ENCODE measurements around the gene CAMK2N1.
"Not testable (repeated sequence)": the region's sequence is repeated elsewhere in the genome, so short reads cannot be mapped to it uniquely, and the experiment has no call there.

CAMK2N1 gene

DNA sequence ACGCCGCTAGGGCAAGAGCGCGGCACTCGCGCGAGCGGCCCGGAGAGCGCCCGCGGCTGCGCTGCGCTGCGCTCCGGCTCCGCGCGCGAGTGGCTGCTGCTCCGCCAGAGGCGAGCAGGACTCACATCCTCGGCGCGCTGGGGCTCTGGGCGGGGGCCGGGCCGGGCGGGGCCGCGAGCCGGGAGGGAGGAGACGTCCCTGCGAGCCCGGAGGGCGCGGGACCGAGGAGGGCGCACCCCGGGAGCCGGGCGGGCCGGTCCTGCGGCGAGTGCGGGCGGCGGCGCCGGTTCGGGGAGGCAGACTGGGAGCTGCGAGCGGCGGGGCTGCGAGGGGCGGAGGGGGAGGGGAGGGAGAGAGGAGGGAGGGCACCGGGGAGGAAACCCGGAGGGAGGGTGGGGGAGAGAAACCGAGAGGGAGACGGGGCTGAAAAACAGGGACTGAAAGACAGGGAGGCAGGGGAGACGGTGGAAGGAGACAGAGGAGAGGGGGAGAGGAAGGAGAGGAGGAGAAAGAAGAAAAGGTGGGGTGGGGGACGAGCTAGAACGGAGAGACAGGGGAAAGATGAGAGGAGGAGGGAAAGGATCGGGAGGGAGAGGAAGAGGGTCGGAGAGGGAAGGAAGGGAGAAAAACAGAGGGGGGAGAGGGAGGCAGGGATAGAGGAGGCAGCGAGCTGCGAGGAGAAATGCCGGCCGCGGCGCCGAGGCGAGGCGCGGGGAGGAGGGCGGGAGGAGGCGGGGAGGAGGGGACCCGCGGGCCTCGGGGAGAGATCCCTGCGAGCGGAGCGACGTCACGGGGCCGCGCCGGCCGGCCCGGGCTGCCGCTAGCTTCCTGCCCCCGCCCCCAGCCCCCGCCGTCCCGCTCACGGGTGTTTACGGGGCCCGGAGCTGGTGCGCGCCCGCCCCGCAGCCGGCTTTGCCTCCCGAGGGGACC lies at the start of gene CAMK2N1:
CAMK2N1 (minus strand) TSS at position 684 of the 930 bp plus-strand sequence. CDS start 831 bp downstream, outside the sequence.
- Histone ChIP-seq H3K36me3 (ENCODE audit: insufficient read depth, low read depth, low read length) (no peaks in the 10 kb centered on the region), H3K9ac (ENCODE audit: low read depth, low read length) (peak within 1 kb of the TSS; percentile 72; the same call in 1 of the 2 replicates), H3K4me1 (ENCODE audit: insufficient read depth, low read length) (peaks cover 15% of the 10 kb centered on the region; the same call in 1 of the 2 replicates), H3K9me3 (ENCODE audit: insufficient read depth, low read depth, low read length) (no peaks in the 10 kb centered on the region), H3K4me3 (ENCODE audit: low read length) (peak within 1 kb of the TSS; percentile 86), H3K27ac (ENCODE audit: low read length) (no peak within 1 kb of the TSS), H3K27me3 (ENCODE audit: insufficient read depth, low read length) (peaks cover 94% of the 10 kb centered on the region)

GRCh38 chr1:20534659-20535417 lies 48.8 kb upstream of the CAMK2N1 start:
- Histone ChIP-seq H3K4me3 (ENCODE audit: low read length) (no peak overlapping the region), H3K27me3 (ENCODE audit: insufficient read depth, low read length) (peaks cover 30% of the 10 kb centered on the region), H3K9me3 (ENCODE audit: insufficient read depth, low read depth, low read length) (no peaks in the 10 kb centered on the region), H3K9ac (ENCODE audit: low read depth, low read length) (no peak overlapping the region), H3K36me3 (ENCODE audit: insufficient read depth, low read depth, low read length) (no peaks in the 10 kb centered on the region), H3K4me1 (ENCODE audit: insufficient read depth, low read length) (no peaks in the 10 kb centered on the region), H3K27ac (ENCODE audit: low read length) (no peak overlapping the region)

DNA sequence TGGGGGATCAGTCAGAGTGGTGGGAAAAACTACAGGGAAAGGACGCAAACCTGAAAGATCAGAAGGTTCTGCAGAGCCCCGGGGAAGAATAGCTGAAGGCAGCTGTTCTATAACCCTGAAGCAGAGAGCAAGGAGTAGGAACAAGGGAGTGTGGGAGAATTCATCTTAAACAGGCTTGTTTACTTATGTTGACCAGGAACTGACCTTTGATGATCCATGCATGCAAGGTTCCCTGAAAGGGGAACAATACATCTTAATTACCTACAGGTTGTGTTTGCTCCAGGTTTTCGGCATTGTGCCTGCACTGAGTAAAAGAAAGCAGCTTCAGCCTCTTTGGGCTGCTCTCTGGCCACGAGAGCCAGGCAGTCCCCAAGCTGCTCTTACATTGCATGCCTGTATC lies 47.6 kb upstream of the CAMK2N1 start:
- no peak overlapping the region for H3K9ac ChIP-seq (ENCODE audit: low read depth, low read length)
- H3K4me3 ChIP-seq (ENCODE audit: low read length), result no peak overlapping the region
- peaks cover 38% of the 10 kb centered on the region for H3K27me3 ChIP-seq (ENCODE audit: insufficient read depth, low read length)
- H3K27ac ChIP-seq (ENCODE audit: low read length), result no peak overlapping the region
- no peaks in the 10 kb centered on the region for H3K4me1 ChIP-seq (ENCODE audit: insufficient read depth, low read length)
- H3K36me3 ChIP-seq (ENCODE audit: insufficient read depth, low read depth, low read length), result no peaks in the 10 kb centered on the region
- H3K9me3 ChIP-seq (ENCODE audit: insufficient read depth, low read depth, low read length), result no peaks in the 10 kb centered on the region

GRCh38 chr1:20530901-20531300 lies 44.9 kb upstream of the CAMK2N1 start:
- no peaks in the 10 kb centered on the region for H3K36me3 ChIP-seq (ENCODE audit: insufficient read depth, low read depth, low read length)
- H3K4me3 ChIP-seq (ENCODE audit: low read length), result no peak overlapping the region
- H3K27ac ChIP-seq (ENCODE audit: low read length), result no peak overlapping the region
- no peaks in the 10 kb centered on the region for H3K4me1 ChIP-seq (ENCODE audit: insufficient read depth, low read length)
- no peak overlapping the region for H3K9ac ChIP-seq (ENCODE audit: low read depth, low read length)
- no peaks in the 10 kb centered on the region for H3K9me3 ChIP-seq (ENCODE audit: insufficient read depth, low read depth, low read length)
- peaks cover 41% of the 10 kb centered on the region for H3K27me3 ChIP-seq (ENCODE audit: insufficient read depth, low read length)

- H3K4me3 ChIP-seq (ENCODE audit: low read length), result no peak overlapping the region
- H3K27me3 ChIP-seq (ENCODE audit: insufficient read depth, low read length), result peaks cover 37% of the 10 kb centered on the region
- H3K36me3 ChIP-seq (ENCODE audit: insufficient read depth, low read depth, low read length), result no peaks in the 10 kb centered on the region
- no peaks in the 10 kb centered on the region for H3K9me3 ChIP-seq (ENCODE audit: insufficient read depth, low read depth, low read length)
- H3K27ac ChIP-seq (ENCODE audit: low read length), result no peak overlapping the region
- no peaks in the 10 kb centered on the region for H3K4me1 ChIP-seq (ENCODE audit: insufficient read depth, low read length)
- no peak overlapping the region for H3K9ac ChIP-seq (ENCODE audit: low read depth, low read length)
Observed at GRCh38 chr1:20530306-20530705, 44.3 kb upstream of the CAMK2N1 start.

GRCh38 chr1:20528221-20528620 lies 42.2 kb upstream of the CAMK2N1 start:
- Histone ChIP-seq H3K4me3 (ENCODE audit: low read length) (no peak overlapping the region), H3K27me3 (ENCODE audit: insufficient read depth, low read length) (peaks cover 40% of the 10 kb centered on the region), H3K4me1 (ENCODE audit: insufficient read depth, low read length) (no peaks in the 10 kb centered on the region), H3K27ac (ENCODE audit: low read length) (no peak overlapping the region), H3K9ac (ENCODE audit: low read depth, low read length) (no peak overlapping the region), H3K9me3 (ENCODE audit: insufficient read depth, low read depth, low read length) (no peaks in the 10 kb centered on the region), H3K36me3 (ENCODE audit: insufficient read depth, low read depth, low read length) (no peaks in the 10 kb centered on the region)

DNA sequence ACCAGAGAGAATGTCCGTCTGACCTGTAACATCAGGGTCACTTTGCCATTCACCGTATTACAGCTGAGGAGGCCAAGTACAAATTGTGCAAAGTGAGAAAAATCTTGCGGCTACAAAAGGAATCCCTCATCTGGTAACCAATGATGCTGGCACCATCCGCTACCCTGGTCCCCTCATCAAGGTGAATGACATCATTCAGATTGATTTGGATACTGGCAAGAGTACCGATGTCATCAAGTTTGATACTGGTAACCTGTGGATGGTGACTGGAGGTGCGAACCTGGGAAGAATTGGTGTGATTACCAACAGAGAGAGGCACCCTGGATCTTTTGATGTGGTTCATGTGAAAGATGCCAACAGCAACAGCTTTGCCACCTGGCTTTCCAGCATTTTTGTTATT lies 40.3 kb upstream of the CAMK2N1 start:
- no peaks in the 10 kb centered on the region for H3K4me1 ChIP-seq (ENCODE audit: insufficient read depth, low read length)
- H3K27me3 ChIP-seq (ENCODE audit: insufficient read depth, low read length), result peaks cover 40% of the 10 kb centered on the region
- H3K9ac ChIP-seq (ENCODE audit: low read depth, low read length), result no peak overlapping the region
- H3K4me3 ChIP-seq (ENCODE audit: low read length), result no peak overlapping the region
- no peak overlapping the region for H3K27ac ChIP-seq (ENCODE audit: low read length)
- no peaks in the 10 kb centered on the region for H3K9me3 ChIP-seq (ENCODE audit: insufficient read depth, low read depth, low read length)
- no peaks in the 10 kb centered on the region for H3K36me3 ChIP-seq (ENCODE audit: insufficient read depth, low read depth, low read length)

GRCh38 chr1:20521960-20522861 lies 36.2 kb upstream of the CAMK2N1 start:
- Histone ChIP-seq H3K4me1 (ENCODE audit: insufficient read depth, low read length) (no peaks in the 10 kb centered on the region), H3K9ac (ENCODE audit: low read depth, low read length) (no peak overlapping the region), H3K9me3 (ENCODE audit: insufficient read depth, low read depth, low read length) (no peaks in the 10 kb centered on the region), H3K27ac (ENCODE audit: low read length) (no peak overlapping the region), H3K36me3 (ENCODE audit: insufficient read depth, low read depth, low read length) (no peaks in the 10 kb centered on the region), H3K4me3 (ENCODE audit: low read length) (no peak overlapping the region), H3K27me3 (ENCODE audit: insufficient read depth, low read length) (peaks cover 18% of the 10 kb centered on the region)

DNA sequence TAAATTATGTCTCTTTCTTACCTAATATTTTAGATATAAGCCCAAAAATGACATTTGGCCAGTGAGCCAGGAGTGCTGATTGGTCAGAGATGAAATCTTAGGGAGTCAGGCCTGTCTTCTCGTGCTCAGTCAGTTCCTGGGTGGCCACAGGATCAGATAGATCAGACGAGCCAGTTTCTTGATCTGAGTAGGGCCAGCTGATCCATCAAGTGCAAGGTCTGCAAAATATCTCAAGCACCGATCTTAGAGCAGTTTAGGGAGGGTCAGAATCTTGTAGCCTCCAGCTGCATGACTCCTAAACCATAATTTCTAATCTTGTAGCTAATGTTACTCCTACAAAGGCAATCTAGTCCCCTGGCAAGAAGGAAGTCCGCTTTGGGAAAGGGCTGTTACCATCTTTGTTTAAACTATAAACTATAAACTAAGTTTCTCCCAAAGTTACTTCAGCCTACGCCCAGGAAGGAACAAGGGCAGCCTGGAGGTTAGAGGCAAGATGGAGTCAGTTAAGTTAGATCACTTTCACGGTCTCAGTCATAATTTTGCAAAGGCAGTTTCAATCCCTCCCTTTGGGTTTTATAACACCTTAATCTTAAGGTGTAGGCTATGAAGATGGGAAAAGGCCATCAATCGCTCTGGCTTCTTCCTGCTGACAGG lies 33.7 kb upstream of the CAMK2N1 start:
- H3K4me3 ChIP-seq (ENCODE audit: low read length); H3K9me3 ChIP-seq (ENCODE audit: insufficient read depth, low read depth, low read length): not testable (repeated sequence)

GRCh38 chr1:20511518-20512428 lies 25.8 kb upstream of the CAMK2N1 start:
- H3K9me3 ChIP-seq (ENCODE audit: insufficient read depth, low read depth, low read length), result no peaks in the 10 kb centered on the region
- no peaks in the 10 kb centered on the region for H3K36me3 ChIP-seq (ENCODE audit: insufficient read depth, low read depth, low read length)
- H3K27ac ChIP-seq (ENCODE audit: low read length), result no peak overlapping the region
- H3K9ac ChIP-seq (ENCODE audit: low read depth, low read length), result no peak overlapping the region
- peaks cover 29% of the 10 kb centered on the region for H3K27me3 ChIP-seq (ENCODE audit: insufficient read depth, low read length)
- no peak overlapping the region for H3K4me3 ChIP-seq (ENCODE audit: low read length)
- H3K4me1 ChIP-seq (ENCODE audit: insufficient read depth, low read length), result no peaks in the 10 kb centered on the region

More for the DNA sequence above, 33.7 kb upstream of the CAMK2N1 start:
- not testable (repeated sequence) for H3K4me1 ChIP-seq (ENCODE audit: insufficient read depth, low read length); H3K27me3 ChIP-seq (ENCODE audit: insufficient read depth, low read length); H3K27ac ChIP-seq (ENCODE audit: low read length); H3K36me3 ChIP-seq (ENCODE audit: insufficient read depth, low read depth, low read length); H3K9ac ChIP-seq (ENCODE audit: low read depth, low read length)

Measured in iPS-20b (cell line).